NOMO-1 treated with dmso at 0.1 percent for 144 hours (cell line): ENCODE measurements around the gene KIF23.
A peak's percentile ranks its signal among the peaks of the same experiment; 100 is the strongest.
"Not testable (repeated sequence)": the region's sequence is repeated elsewhere in the genome, so short reads cannot be mapped to it uniquely, and the experiment has no call there.

Source experiments
- DNase-seq: peaks from one replicate; lab custom pipeline; 2025; ENCODE audit not compliant: unreplicated experiment; lab: John Stamatoyannopoulos, UW

Gene KIF23

GRCh38 chr15:69434238-69434637, 20.1 kb downstream of the KIF23 start:
- no peak for DNase-seq

GRCh38 chr15:69434679-69435078, 20.5 kb downstream of the KIF23 start:
- DNase-seq: no peak

GRCh38 chr15:69435985-69436384, 21.8 kb downstream of the KIF23 start:
- DNase-seq: peak; percentile 33

GRCh38 chr15:69436951-69437350, 22.8 kb downstream of the KIF23 start:
- DNase-seq: peak; percentile 25

GRCh38 chr15:69439623-69440022, 25.5 kb downstream of the KIF23 start:
- no peak for DNase-seq

GRCh38 chr15:69443032-69443611, 29.0 kb downstream of the KIF23 start:
- no peak for DNase-seq

GRCh38 chr15:69444686-69445085, 30.5 kb downstream of the KIF23 start:
- DNase-seq: no peak

- DNase-seq: no peak
Observed at GRCh38 chr15:69446953-69447352, 32.8 kb downstream of the KIF23 start.

- DNase-seq: not testable (repeated sequence)
Observed at GRCh38 chr15:69450221-69450620, 36.1 kb downstream of the KIF23 start.

- DNase-seq: no peak
Observed at GRCh38 chr15:69450968-69451695, 37.0 kb downstream of the KIF23 start.

- DNase-seq: no peak
Observed at GRCh38 chr15:69451951-69452691, 38.0 kb downstream of the KIF23 start.

GRCh38 chr15:69452692-69453521, 38.8 kb downstream of the KIF23 start, which contains the start of gene RPLP1:
Gene RPLP1, plus strand, starts transcription at chr15:69452818. Its CDS starts 131 bp downstream, at chr15:69452949.
- DNase-seq: peak; percentile 90

GRCh38 chr15:69454953-69455352, 40.8 kb downstream of the KIF23 start:
- no peak for DNase-seq

- no peak for DNase-seq
Observed at GRCh38 chr15:69456208-69457166, 42.3 kb downstream of the KIF23 start.

GRCh38 chr15:69457304-69458280, 43.4 kb downstream of the KIF23 start:
- DNase-seq: no peak

GRCh38 chr15:69459066-69459465, 44.9 kb downstream of the KIF23 start:
- no peak for DNase-seq

- DNase-seq: no peak
Observed at GRCh38 chr15:69460481-69460880, 46.3 kb downstream of the KIF23 start.

GRCh38 chr15:69462030-69462492, 47.9 kb downstream of the KIF23 start:
- DNase-seq: peak; percentile 31
